A549 (cell line): ENCODE data around the gene C4orf50. TPM values are rescaled to one million over a fixed set of nuclear protein-coding genes. Genes with fewer than 3 reads are reported as not detected.
A peak's percentile ranks its signal among the peaks of the same experiment; 100 is the strongest.

ENCODE experiments used
- ATAC-seq, 2 experiments: fragments of 200-7000 bp in 1 of 2; fragments of >200 bp in 1 of 2; cut with Nextera tagmentation in 1 of 2; cut with Tn5 transposase in 1 of 2; 3 replicates each; pipeline versions ENCODE4 v1.8.0 to v1.9.1; 2018 to 2020; ENCODE audit warnings: mild to moderate bottlenecking in 1 of 2, moderate library complexity in 1 of 2
- CTCF ChIA-PET: fragments of 300-600 bp; sonication (Branson Sonifier 250); formaldehyde crosslinking; extraction: SDS; loops from one replicate; lab custom pipeline; 2021; ENCODE audit warnings: antibody characterized with exemption, inconsistent platforms; lab: Yijun Ruan, JAX
- POLR2A ChIA-PET: fragments of 350-600 bp; formaldehyde crosslinking; extraction: SDS; loops from one replicate; lab custom pipeline; 2021; ENCODE audit warnings: antibody characterized with exemption, inconsistent platforms; lab: Yijun Ruan, JAX
- DNase-seq, 2 experiments: peaks; one replicate each; pipeline versions ENCODE4 v3.0.0 to v3.0.0-alpha.2; 2011 to 2016; ENCODE audit warnings: low read depth in 1 of 2, low spot score in 1 of 2
- FAIRE-seq: peaks from 2 replicates; lab custom pipeline; 2011; peaks lifted over from hg19 to GRCh38; lab: Jason Lieb, UNC
- H3K27ac ChIP-seq, 2 experiments: fragments of >200 bp; sonication (Bioruptor Twin); formaldehyde crosslinking; 3 replicates each; pipeline ENCODE4 v1.5.1; 2016 to 2017
- H3K4me1 ChIP-seq: fragments of >200 bp; sonication (Bioruptor Twin); formaldehyde crosslinking; 3 replicates; pipeline ENCODE4 v1.6.1; 2016
- H3K4me2 ChIP-seq: fragments of >200 bp; sonication (Bioruptor Twin); formaldehyde crosslinking; 3 replicates; pipeline ENCODE4 v1.6.1; 2016
- H3K4me3 ChIP-seq: fragments of >200 bp; sonication (Bioruptor Twin); formaldehyde crosslinking; 3 replicates; pipeline ENCODE4 v1.5.1; 2016
- H3K9me3 ChIP-seq: fragments of >200 bp; sonication (Bioruptor Twin); formaldehyde crosslinking; 3 replicates; pipeline ENCODE4 v1.6.1; 2016
- CHD2 ChIP-seq: fragments of 150-350 bp; IDR thresholded peaks from 2 replicates; pipeline ENCODE4 v1.6.1; 2014; ENCODE audit warnings: low read length; ENCODE audit not compliant: partially characterized antibody
- CHD4 ChIP-seq: fragments of 200-600 bp; sonication (generic); IDR thresholded peaks from 2 replicates; pipeline ENCODE4 v1.6.1; 2016; ENCODE audit warnings: antibody characterized with exemption, mild to moderate bottlenecking, borderline replicate concordance
- E2F6 ChIP-seq: IDR thresholded peaks from 2 replicates; pipeline ENCODE4 v1.6.1; 2012; ENCODE audit warnings: low read depth, borderline replicate concordance
- ESRRA ChIP-seq: fragments of 150-350 bp; IDR thresholded peaks from 2 replicates; pipeline ENCODE4 v1.6.1; 2014; ENCODE audit warnings: mild to moderate bottlenecking, low read length, borderline replicate concordance
- FOSL2 ChIP-seq, 2 experiments: fragments of 450-650 bp in 1 of 2; fragments of >200 bp in 1 of 2; sonication (Bioruptor Twin) in 1 of 2; formaldehyde crosslinking; IDR thresholded peaks; 2 replicates each; pipeline versions ENCODE4 v1.5.0 to v1.6.1; 2016 to 2020; ENCODE audit warnings: mild to moderate bottlenecking in 1 of 2, moderate library complexity in 1 of 2
- HMGXB4 ChIP-seq: fragments of 250-450 bp; sonication (Bioruptor Pico); IDR thresholded peaks from 2 replicates; pipeline ENCODE4 v1.5.0; 2021; ENCODE audit warnings: mild to moderate bottlenecking, moderate library complexity, borderline replicate concordance
- HOXB13 ChIP-seq: fragments of 250-450 bp; sonication (Bioruptor Pico); IDR thresholded peaks from 2 replicates; pipeline ENCODE4 v1.5.0; 2020; ENCODE audit warnings: low read depth, mild to moderate bottlenecking, moderate library complexity
- HOXB5 ChIP-seq: fragments of 250-450 bp; sonication (Bioruptor Pico); IDR thresholded peaks from 2 replicates; pipeline ENCODE4 v1.5.0; 2020; ENCODE audit warnings: mild to moderate bottlenecking, moderate library complexity
- KDM1A ChIP-seq: fragments of 200-600 bp; sonication (generic); IDR thresholded peaks from 2 replicates; pipeline ENCODE4 v1.6.1; 2016; ENCODE audit warnings: low read depth, mild to moderate bottlenecking
- MAX ChIP-seq: IDR thresholded peaks from 2 replicates; pipeline ENCODE4 v1.6.1; 2012
- MYC ChIP-seq: IDR thresholded peaks from 2 replicates; pipeline ENCODE4 v1.6.1; 2012; ENCODE audit warnings: mild to moderate bottlenecking, inconsistent platforms, low read length, improper control_type of control experiment, borderline replicate concordance
- NFE2L2 ChIP-seq: fragments of 150-350 bp; conservative IDR thresholded peaks from 2 replicates; pipeline ENCODE4 v1.6.1; 2014; ENCODE audit warnings: low read length
- USF2 ChIP-seq: fragments of 450-650 bp; IDR thresholded peaks from 2 replicates; pipeline ENCODE4 v1.6.1; 2014; ENCODE audit warnings: antibody characterized with exemption
- ZFP36 ChIP-seq: fragments of 450-650 bp; IDR thresholded peaks from 2 replicates; pipeline ENCODE4 v1.6.1; 2014; ENCODE audit warnings: borderline replicate concordance; ENCODE audit not compliant: partially characterized antibody
- ZSCAN20 ChIP-seq: fragments of 250-450 bp; sonication (Bioruptor Pico); IDR thresholded peaks from 2 replicates; pipeline ENCODE4 v1.8.0; 2022; ENCODE audit warnings: mild to moderate bottlenecking, moderate library complexity
- WGBS: methylation state at CpG from one replicate; pipeline ENCODE4 v1.1.6; 2017; ENCODE audit errors: missing lambda C conversion rate; 5-methylcytosine and 5-hydroxymethylcytosine counted together
- polyA plus RNA-seq, 4 experiments: library from polyadenylated mRNA; depleted of rRNA in 3 of 4; stranded (reverse); fragments of >200 nt; fragmentation: RNase III in 1 of 4; extraction: RNeasy Plus Mini Kit Qiagen cat#74134 plus additional on column Dnase treatment in 1 of 4; gene quantifications; 2 replicates in 3 of 4; 3 replicates in 1 of 4; pipeline ENCODE4 v1.2.3, GENCODE V29; 2011 to 2017
- TF ChIP-seq, protein P1 (sequence below): IDR thresholded peaks from 2 replicates; pipeline ENCODE4 v1.6.1; 2012
- TF ChIP-seq, protein P2 (sequence below): fragments of 200-600 bp; sonication (generic); IDR thresholded peaks from 2 replicates; pipeline ENCODE4 v1.6.1; 2016; ENCODE audit warnings: antibody characterized with exemption, mild to moderate bottlenecking, moderate library complexity

The C4orf50 gene
- polyA plus RNA-seq, 2 of the 4 experiments (the other 2 are of a cell fraction) = not detected

GRCh38 chr4:5888222-5889001 is 129.8 kb downstream of the C4orf50 start:
- H3K4me1 ChIP-seq = peaks cover 6% of the 10 kb centered on the region; the same call in 2 of the 3 replicates
- 17% methylated on average over 6 of the region's 81 CpGs for WGBS
- H3K4me3 ChIP-seq = peak overlapping the region; percentile 49
- peak overlapping the region; percentile 94 for H3K4me2 ChIP-seq
- CTCF ChIA-PET = no interaction called here
- no peaks in the 10 kb centered on the region for H3K9me3 ChIP-seq
- DNase-seq = no peak
- no peak for FAIRE-seq
- H3K27ac ChIP-seq = peak overlapping the region; percentile 13 to 73; a peak in 4 of 6 replicates
- peak in 1 of 2 experiments; percentile 17; a peak in 2 of 6 replicates for ATAC-seq
- POLR2A ChIA-PET = no interaction called here
- TF ChIP-seq ZFP36 = no peak
- no peak for TF ChIP-seq CHD2

GRCh38 chr4:5887361-5888221 is 130.6 kb downstream of the C4orf50 start:
- Histone ChIP-seq H3K4me1 (peaks cover 6% of the 10 kb centered on the region; the same call in 2 of the 3 replicates), H3K27ac (peak overlapping the region; percentile 13 to 73; a peak in 4 of 6 replicates), H3K9me3 (no peaks in the 10 kb centered on the region), H3K4me3 (peak overlapping the region; percentile 49), H3K4me2 (peak overlapping the region; percentile 94)
- TF ChIP-seq USF2 (no peak), KDM1A (no peak), E2F6 (no peak), CHD4 (no peak), HOXB5 (no peak), NFE2L2 (no peak), ZSCAN20 (CRISPR knock-in tag) (no peak), ESRRA (no peak), FOSL2 (IDR thresholded peaks at IDR 0.05) (no peak), FOSL2 (CRISPR knock-in tag; IDR thresholded peaks at IDR 0.05) (no peak), MAX (no peak), HOXB13 (no peak), HMGXB4 (no peak), MYC (no peak)
- TF ChIP-seq, protein P1, sequence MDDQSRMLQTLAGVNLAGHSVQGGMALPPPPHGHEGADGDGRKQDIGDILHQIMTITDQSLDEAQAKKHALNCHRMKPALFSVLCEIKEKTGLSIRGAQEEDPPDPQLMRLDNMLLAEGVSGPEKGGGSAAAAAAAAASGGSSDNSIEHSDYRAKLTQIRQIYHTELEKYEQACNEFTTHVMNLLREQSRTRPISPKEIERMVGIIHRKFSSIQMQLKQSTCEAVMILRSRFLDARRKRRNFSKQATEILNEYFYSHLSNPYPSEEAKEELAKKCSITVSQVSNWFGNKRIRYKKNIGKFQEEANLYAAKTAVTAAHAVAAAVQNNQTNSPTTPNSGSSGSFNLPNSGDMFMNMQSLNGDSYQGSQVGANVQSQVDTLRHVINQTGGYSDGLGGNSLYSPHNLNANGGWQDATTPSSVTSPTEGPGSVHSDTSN = no peak
- TF ChIP-seq, protein P2, sequence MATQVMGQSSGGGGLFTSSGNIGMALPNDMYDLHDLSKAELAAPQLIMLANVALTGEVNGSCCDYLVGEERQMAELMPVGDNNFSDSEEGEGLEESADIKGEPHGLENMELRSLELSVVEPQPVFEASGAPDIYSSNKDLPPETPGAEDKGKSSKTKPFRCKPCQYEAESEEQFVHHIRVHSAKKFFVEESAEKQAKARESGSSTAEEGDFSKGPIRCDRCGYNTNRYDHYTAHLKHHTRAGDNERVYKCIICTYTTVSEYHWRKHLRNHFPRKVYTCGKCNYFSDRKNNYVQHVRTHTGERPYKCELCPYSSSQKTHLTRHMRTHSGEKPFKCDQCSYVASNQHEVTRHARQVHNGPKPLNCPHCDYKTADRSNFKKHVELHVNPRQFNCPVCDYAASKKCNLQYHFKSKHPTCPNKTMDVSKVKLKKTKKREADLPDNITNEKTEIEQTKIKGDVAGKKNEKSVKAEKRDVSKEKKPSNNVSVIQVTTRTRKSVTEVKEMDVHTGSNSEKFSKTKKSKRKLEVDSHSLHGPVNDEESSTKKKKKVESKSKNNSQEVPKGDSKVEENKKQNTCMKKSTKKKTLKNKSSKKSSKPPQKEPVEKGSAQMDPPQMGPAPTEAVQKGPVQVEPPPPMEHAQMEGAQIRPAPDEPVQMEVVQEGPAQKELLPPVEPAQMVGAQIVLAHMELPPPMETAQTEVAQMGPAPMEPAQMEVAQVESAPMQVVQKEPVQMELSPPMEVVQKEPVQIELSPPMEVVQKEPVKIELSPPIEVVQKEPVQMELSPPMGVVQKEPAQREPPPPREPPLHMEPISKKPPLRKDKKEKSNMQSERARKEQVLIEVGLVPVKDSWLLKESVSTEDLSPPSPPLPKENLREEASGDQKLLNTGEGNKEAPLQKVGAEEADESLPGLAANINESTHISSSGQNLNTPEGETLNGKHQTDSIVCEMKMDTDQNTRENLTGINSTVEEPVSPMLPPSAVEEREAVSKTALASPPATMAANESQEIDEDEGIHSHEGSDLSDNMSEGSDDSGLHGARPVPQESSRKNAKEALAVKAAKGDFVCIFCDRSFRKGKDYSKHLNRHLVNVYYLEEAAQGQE = no peak
- CTCF ChIA-PET = no interaction called here
- DNase-seq = no peak
- POLR2A ChIA-PET = no interaction called here
- ATAC-seq = peak in 1 of 2 experiments; percentile 67; a peak in 3 of 6 replicates
- no peak for FAIRE-seq
- WGBS = no CpG with 5 or more reads among the region's 70 CpGs
